ENCODE data around the gene HIVEP3. TPM values are rescaled to one million over a fixed set of nuclear protein-coding genes. Genes with fewer than 3 reads are reported as not detected.

Gene HIVEP3
- total RNA-seq, 1 experiment from 2014 or later, result 0.55 TPM

DNA sequence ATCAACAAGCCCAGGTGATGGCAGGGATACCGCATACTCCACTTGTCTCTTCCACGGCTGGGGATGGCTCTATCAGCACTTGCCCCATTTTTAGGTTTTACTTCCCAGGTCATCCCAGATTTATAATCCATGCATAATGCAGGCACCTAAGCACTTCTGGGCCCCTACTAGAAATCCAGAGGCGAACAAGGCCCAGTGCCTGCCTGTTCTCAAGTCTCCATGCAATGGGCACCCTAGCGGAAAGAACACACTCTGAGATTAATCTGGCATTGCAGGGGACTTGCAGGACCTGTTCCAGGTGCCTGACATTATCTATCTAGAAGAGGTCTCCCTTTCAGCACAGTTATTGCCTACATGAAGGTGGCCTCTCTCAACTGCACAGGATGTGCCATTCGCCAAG, 39.8 kb downstream of the HIVEP3 start (continued):
- TF ChIP-seq HMGXB4 (CRISPR knock-in tag; IDR thresholded peaks at IDR 0.05) (no peak), FOXK1 (CRISPR knock-in tag; IDR thresholded peaks at IDR 0.05) (no peak), CDX4 (CRISPR knock-in tag; IDR thresholded peaks at IDR 0.05; ENCODE audit: borderline replicate concordance) (no peak), MYBL2 (CRISPR knock-in tag; IDR thresholded peaks at IDR 0.05) (no peak), NFE2L1 (CRISPR knock-in tag; IDR thresholded peaks at IDR 0.05) (no peak)
- TF ChIP-seq, protein P1, sequence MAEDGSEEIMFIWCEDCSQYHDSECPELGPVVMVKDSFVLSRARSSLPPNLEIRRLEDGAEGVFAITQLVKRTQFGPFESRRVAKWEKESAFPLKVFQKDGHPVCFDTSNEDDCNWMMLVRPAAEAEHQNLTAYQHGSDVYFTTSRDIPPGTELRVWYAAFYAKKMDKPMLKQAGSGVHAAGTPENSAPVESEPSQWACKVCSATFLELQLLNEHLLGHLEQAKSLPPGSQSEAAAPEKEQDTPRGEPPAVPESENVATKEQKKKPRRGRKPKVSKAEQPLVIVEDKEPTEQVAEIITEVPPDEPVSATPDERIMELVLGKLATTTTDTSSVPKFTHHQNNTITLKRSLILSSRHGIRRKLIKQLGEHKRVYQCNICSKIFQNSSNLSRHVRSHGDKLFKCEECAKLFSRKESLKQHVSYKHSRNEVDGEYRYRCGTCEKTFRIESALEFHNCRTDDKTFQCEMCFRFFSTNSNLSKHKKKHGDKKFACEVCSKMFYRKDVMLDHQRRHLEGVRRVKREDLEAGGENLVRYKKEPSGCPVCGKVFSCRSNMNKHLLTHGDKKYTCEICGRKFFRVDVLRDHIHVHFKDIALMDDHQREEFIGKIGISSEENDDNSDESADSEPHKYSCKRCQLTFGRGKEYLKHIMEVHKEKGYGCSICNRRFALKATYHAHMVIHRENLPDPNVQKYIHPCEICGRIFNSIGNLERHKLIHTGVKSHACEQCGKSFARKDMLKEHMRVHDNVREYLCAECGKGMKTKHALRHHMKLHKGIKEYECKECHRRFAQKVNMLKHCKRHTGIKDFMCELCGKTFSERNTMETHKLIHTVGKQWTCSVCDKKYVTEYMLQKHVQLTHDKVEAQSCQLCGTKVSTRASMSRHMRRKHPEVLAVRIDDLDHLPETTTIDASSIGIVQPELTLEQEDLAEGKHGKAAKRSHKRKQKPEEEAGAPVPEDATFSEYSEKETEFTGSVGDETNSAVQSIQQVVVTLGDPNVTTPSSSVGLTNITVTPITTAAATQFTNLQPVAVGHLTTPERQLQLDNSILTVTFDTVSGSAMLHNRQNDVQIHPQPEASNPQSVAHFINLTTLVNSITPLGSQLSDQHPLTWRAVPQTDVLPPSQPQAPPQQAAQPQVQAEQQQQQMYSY (CRISPR knock-in tag; IDR thresholded peaks at IDR 0.05), result no peak
- TF ChIP-seq, protein P2, sequence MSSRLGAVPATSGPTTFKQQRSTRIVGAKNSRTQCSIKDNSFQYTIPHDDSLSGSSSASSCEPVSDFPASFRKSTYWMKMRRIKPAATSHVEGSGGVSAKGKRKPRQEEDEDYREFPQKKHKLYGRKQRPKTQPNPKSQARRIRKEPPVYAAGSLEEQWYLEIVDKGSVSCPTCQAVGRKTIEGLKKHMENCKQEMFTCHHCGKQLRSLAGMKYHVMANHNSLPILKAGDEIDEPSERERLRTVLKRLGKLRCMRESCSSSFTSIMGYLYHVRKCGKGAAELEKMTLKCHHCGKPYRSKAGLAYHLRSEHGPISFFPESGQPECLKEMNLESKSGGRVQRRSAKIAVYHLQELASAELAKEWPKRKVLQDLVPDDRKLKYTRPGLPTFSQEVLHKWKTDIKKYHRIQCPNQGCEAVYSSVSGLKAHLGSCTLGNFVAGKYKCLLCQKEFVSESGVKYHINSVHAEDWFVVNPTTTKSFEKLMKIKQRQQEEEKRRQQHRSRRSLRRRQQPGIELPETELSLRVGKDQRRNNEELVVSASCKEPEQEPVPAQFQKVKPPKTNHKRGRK (CRISPR knock-in tag; IDR thresholded peaks at IDR 0.05; ENCODE audit: borderline replicate concordance), result no peak

- Mint-ChIP-seq H3K27me3 (ENCODE audit: low read depth) (no peaks in the 10 kb centered on the region), H3K4me3 (no peak overlapping the region), H3K27ac (no peak overlapping the region), H3K4me1 (peaks cover 47% of the 10 kb centered on the region), H3K9me3 (no peaks in the 10 kb centered on the region), H3K36me3 (no peaks in the 10 kb centered on the region)
- ChIA-PET CTCF (interaction anchor here (1.7 kb wide), 1 partner anchor 66 kb away, joined by 4 read pairs; no protein-coding TSS in a partner anchor), POLR2A (no interaction called here)
- ATAC-seq (no peak), DNase-seq (ENCODE audit: low spot score) (no peak)
- TF ChIP-seq ETV6 (CRISPR knock-in tag; IDR thresholded peaks at IDR 0.05), result no peak
These were observed 40.2 kb downstream of the HIVEP3 start for GRCh38 chr1:41878495-41878894.

DNA sequence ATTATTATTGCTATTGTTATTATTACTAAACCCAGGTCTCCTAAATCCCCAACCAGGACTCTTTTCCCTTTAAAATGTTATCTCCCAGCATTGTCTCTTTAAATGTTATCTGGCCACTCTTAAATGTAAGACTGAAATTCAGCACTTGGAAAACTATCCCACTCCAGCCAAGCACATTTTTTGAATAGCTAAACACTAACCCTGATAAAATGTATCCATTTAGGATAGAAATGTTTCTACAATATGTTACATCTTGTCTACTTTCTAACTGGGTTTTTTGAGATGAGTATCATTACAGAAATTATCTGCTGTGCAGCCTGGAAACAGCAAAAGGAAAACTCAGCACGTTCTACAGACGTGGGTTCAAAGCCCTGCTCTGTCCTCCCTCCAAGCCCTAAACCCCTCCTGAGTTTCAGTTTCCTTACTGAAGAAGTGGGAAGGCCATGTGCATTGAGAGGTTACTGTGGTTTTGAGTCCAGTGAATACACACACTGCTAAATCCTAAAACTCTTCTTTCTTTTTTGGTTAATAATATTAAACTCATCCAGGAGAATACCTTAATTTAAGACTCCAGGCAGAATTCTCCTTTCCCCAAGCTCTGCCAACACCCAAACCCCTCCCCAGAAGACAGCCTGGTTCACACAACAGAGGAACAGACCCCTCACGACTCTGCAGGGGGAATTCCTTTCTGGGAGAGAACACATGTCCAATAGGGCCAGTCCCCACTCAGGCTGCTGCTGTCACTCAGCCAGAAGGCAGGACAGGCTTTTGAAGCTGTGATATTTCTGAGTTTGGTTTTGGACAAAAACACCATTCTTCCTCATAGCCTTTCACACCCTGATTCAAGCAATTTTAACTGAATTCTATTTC, 41.9 kb downstream of the HIVEP3 start:
- CTCF ChIA-PET, result interaction anchor here (1.7 kb wide), 1 partner anchor 64 kb away, joined by 4 read pairs; no protein-coding TSS in a partner anchor
- no peaks in the 10 kb centered on the region for H3K27me3 Mint-ChIP-seq (ENCODE audit: low read depth)
- TF ChIP-seq CREM (CRISPR knock-in tag; IDR thresholded peaks at IDR 0.05) (no peak), CDX4 (CRISPR knock-in tag; IDR thresholded peaks at IDR 0.05; ENCODE audit: borderline replicate concordance) (no peak), GTF2I (CRISPR knock-in tag; conservative IDR thresholded peaks at IDR 0.05) (no peak), RELA (CRISPR knock-in tag; IDR thresholded peaks at IDR 0.05; ENCODE audit: borderline replicate concordance) (no peak), OVOL2 (CRISPR knock-in tag; IDR thresholded peaks at IDR 0.05; ENCODE audit: borderline replicate concordance) (no peak), FOXP1 (CRISPR knock-in tag; IDR thresholded peaks at IDR 0.05; ENCODE audit: borderline replicate concordance) (no peak), GRHL2 (CRISPR knock-in tag; IDR thresholded peaks at IDR 0.05; ENCODE audit: insufficient replicate concordance, severe bottlenecking) (no peak)
- TF ChIP-seq, protein P3, sequence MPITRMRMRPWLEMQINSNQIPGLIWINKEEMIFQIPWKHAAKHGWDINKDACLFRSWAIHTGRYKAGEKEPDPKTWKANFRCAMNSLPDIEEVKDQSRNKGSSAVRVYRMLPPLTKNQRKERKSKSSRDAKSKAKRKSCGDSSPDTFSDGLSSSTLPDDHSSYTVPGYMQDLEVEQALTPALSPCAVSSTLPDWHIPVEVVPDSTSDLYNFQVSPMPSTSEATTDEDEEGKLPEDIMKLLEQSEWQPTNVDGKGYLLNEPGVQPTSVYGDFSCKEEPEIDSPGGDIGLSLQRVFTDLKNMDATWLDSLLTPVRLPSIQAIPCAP (CRISPR knock-in tag; IDR thresholded peaks at IDR 0.05), result no peak
- TF ChIP-seq, protein P4, sequence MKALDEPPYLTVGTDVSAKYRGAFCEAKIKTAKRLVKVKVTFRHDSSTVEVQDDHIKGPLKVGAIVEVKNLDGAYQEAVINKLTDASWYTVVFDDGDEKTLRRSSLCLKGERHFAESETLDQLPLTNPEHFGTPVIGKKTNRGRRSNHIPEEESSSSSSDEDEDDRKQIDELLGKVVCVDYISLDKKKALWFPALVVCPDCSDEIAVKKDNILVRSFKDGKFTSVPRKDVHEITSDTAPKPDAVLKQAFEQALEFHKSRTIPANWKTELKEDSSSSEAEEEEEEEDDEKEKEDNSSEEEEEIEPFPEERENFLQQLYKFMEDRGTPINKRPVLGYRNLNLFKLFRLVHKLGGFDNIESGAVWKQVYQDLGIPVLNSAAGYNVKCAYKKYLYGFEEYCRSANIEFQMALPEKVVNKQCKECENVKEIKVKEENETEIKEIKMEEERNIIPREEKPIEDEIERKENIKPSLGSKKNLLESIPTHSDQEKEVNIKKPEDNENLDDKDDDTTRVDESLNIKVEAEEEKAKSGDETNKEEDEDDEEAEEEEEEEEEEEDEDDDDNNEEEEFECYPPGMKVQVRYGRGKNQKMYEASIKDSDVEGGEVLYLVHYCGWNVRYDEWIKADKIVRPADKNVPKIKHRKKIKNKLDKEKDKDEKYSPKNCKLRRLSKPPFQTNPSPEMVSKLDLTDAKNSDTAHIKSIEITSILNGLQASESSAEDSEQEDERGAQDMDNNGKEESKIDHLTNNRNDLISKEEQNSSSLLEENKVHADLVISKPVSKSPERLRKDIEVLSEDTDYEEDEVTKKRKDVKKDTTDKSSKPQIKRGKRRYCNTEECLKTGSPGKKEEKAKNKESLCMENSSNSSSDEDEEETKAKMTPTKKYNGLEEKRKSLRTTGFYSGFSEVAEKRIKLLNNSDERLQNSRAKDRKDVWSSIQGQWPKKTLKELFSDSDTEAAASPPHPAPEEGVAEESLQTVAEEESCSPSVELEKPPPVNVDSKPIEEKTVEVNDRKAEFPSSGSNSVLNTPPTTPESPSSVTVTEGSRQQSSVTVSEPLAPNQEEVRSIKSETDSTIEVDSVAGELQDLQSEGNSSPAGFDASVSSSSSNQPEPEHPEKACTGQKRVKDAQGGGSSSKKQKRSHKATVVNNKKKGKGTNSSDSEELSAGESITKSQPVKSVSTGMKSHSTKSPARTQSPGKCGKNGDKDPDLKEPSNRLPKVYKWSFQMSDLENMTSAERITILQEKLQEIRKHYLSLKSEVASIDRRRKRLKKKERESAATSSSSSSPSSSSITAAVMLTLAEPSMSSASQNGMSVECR (CRISPR knock-in tag; IDR thresholded peaks at IDR 0.05; ENCODE audit: borderline replicate concordance), result no peak

More for the DNA sequence above, 41.9 kb downstream of the HIVEP3 start:
- Mint-ChIP-seq H3K27ac (no peak overlapping the region), H3K9me3 (no peaks in the 10 kb centered on the region), H3K4me3 (no peak overlapping the region), H3K36me3 (no peaks in the 10 kb centered on the region), H3K4me1 (peaks cover 58% of the 10 kb centered on the region)
- ATAC-seq (no peak), DNase-seq (ENCODE audit: low spot score) (no peak)
- POLR2A ChIA-PET, result no interaction called here

All from WTC11 (cell line).